Tibial nerve (tissue), 4 donors: ENCODE measurements around the gene SUSD4.

Experiments used
- EP300 ChIP-seq, 2 donors: sonication (generic); formaldehyde crosslinking; IDR thresholded peaks; one replicate each; pipeline ENCODE4 v1.6.1; 2017; ENCODE audit warnings: antibody characterized with exemption in 2 of 2, mild to moderate bottlenecking in 1 of 2
- TF ChIP-seq, protein P1 (sequence below), 5 experiments: fragments of 200-600 bp in 3 of 5; fragments of 450-650 bp in 2 of 5; sonication (generic) in 3 of 5; IDR thresholded peaks; one replicate each; pipeline ENCODE4 v1.5.1; 2016 to 2019; ENCODE audit warnings: antibody characterized with exemption in 5 of 5, mild to moderate bottlenecking in 3 of 5, moderate library complexity in 2 of 5

DNA sequence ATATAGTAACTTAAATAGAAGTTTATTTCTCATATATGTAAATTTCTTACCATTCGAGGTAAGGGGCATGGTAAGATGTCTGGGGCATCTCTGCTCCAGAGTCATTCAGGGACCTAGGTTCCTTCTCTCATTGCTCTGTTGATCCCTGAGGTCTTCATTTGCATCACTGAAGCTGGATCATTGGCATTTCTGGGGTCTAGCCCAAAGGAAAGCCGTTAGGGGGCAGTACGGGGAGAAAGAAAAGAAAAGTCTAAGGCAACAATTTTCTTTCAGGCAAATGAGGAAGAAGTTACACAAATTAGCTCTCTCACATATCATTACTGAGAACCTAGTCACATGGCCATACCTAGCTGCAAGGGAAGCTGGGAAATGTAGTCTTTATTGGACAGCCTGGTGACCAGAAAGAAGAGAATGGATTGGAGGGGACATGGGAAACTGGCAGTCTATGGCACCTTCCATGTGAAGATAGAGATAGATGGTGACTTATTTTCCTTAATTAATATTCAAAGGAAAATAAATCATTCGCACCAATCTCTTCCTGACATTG lies 10.2 kb upstream of the SUSD4 start:
- TF ChIP-seq, protein P1, sequence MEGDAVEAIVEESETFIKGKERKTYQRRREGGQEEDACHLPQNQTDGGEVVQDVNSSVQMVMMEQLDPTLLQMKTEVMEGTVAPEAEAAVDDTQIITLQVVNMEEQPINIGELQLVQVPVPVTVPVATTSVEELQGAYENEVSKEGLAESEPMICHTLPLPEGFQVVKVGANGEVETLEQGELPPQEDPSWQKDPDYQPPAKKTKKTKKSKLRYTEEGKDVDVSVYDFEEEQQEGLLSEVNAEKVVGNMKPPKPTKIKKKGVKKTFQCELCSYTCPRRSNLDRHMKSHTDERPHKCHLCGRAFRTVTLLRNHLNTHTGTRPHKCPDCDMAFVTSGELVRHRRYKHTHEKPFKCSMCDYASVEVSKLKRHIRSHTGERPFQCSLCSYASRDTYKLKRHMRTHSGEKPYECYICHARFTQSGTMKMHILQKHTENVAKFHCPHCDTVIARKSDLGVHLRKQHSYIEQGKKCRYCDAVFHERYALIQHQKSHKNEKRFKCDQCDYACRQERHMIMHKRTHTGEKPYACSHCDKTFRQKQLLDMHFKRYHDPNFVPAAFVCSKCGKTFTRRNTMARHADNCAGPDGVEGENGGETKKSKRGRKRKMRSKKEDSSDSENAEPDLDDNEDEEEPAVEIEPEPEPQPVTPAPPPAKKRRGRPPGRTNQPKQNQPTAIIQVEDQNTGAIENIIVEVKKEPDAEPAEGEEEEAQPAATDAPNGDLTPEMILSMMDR (IDR thresholded peaks at IDR 0.05), result no peak
- TF ChIP-seq EP300 (IDR thresholded peaks at IDR 0.05), result no peak
